Lung (tissue), 12 donors: ENCODE results near the gene SP1. TPM values are rescaled to one million over a fixed set of nuclear protein-coding genes. Genes with fewer than 3 reads are reported as not detected.

Experiments used
- ATAC-seq: fragments of 200-7000 bp; cut with Tn5 transposase; one replicate; pipeline ENCODE4 v1.9.1; 2020; ENCODE audit warnings: moderate number of reproducible peaks; ENCODE audit not compliant: insufficient read depth, low FRiP score
- DNase-seq, 3 donors: peaks; one replicate each; pipeline ENCODE4 v3.0.0-alpha.2; 2013 to 2017
- H3K27ac ChIP-seq, 2 donors: one replicate each; pipeline ENCODE4 v1.5.1; 2013; ENCODE audit warnings: mild to moderate bottlenecking in 2 of 2, moderate library complexity in 2 of 2, control low read depth in 1 of 2, inconsistent platforms in 1 of 2, low read depth in 1 of 2, low read length in 1 of 2
- H3K27me3 ChIP-seq, 3 donors: one replicate each; pipeline ENCODE4 v1.5.1; 2013; ENCODE audit warnings: low read length in 2 of 3; ENCODE audit not compliant: control insufficient read depth in 3 of 3, insufficient read depth in 3 of 3
- H3K36me3 ChIP-seq, 4 donors: one replicate each; pipeline ENCODE4 v1.5.1; 2013; ENCODE audit warnings: low read length in 4 of 4, mild to moderate bottlenecking in 1 of 4, moderate library complexity in 1 of 4; ENCODE audit not compliant: control insufficient read depth in 4 of 4, insufficient read depth in 4 of 4
- H3K4me1 ChIP-seq, 5 donors: one replicate each; pipeline ENCODE4 v1.5.1; 2013; ENCODE audit warnings: low read length in 5 of 5, mild to moderate bottlenecking in 2 of 5, moderate library complexity in 1 of 5; ENCODE audit not compliant: control insufficient read depth in 5 of 5, insufficient read depth in 5 of 5
- H3K4me3 ChIP-seq: one replicate; pipeline ENCODE4 v1.5.1; 2013; ENCODE audit warnings: mild to moderate bottlenecking, control low read depth, moderate library complexity
- H3K9ac ChIP-seq, 2 donors: one replicate each; pipeline ENCODE4 v1.5.1; 2013; ENCODE audit warnings: low read length in 2 of 2, control low read depth in 1 of 2; ENCODE audit not compliant: insufficient read depth in 1 of 2
- H3K9me3 ChIP-seq, 4 donors: one replicate each; pipeline ENCODE4 v1.5.1; 2013; ENCODE audit warnings: low read length in 3 of 4, mild to moderate bottlenecking in 1 of 4, moderate library complexity in 1 of 4; ENCODE audit not compliant: control insufficient read depth in 4 of 4, insufficient read depth in 3 of 4
- CTCF ChIP-seq: IDR thresholded peaks from 2 replicates; pipeline ENCODE4 v1.5.1; 2012; ENCODE audit warnings: mild to moderate bottlenecking; ENCODE audit errors: control extremely low read depth, extremely low read depth
- WGBS, 2 donors: extraction: QIAGEN DNeasy Blood & Tissue Kit; methylation state at CpG; one replicate each; pipeline ENCODE4 v1.1.7; 2013; 5-methylcytosine and 5-hydroxymethylcytosine counted together
- polyA plus RNA-seq, 2 donors: library from polyadenylated mRNA; stranded (reverse); fragments of 200-250 nt; gene quantifications; one replicate each; pipeline ENCODE4 v1.2.1, GENCODE V29; 2013
- total RNA-seq, 2 donors: library from RNA; depleted of rRNA in 1 of 2; stranded (reverse); fragments of >200 nt in 1 of 2; gene quantifications; one replicate each; pipeline ENCODE4 v1.2.1, GENCODE V29; 2014 to 2021
- donor health status: control.
- donor health status: control.
- donor health status: Bipolar disorder and iron deficiency.
- donor health status: healthy.
- donor health status: DM: yes; HTN: yes; CAD: no.

SP1 gene
- total and polyA plus RNA-seq, 4 donors: 16.2 to 72.2 (median 47.5) TPM

GRCh38 chr12:53454707-53455106 is 74.7 kb downstream of the SP1 start:
- H3K36me3 ChIP-seq: peaks cover 31 to 51% (median 40%) of the 10 kb centered on the region in 4 donors
- peak overlapping the region in 1 of 2 donors; percentile 98 for H3K9ac ChIP-seq
- no peak overlapping the region for H3K4me3 ChIP-seq
- DNase-seq (no peak), ATAC-seq (no peak)
- peaks cover 0 to 17% (median 12%) of the 10 kb centered on the region in 5 donors for H3K4me1 ChIP-seq
- TF ChIP-seq CTCF: no peak
- WGBS, 2 donors: 58 to 85% methylated on average over 3 of the region's 3 CpGs
- no peaks in the 10 kb centered on the region for H3K27me3 ChIP-seq
- H3K9me3 ChIP-seq: no peaks in the 10 kb centered on the region
- no peak overlapping the region for H3K27ac ChIP-seq

GRCh38 chr12:53456654-53457366 is 76.8 kb downstream of the SP1 start:
- no peak overlapping the region for H3K27ac ChIP-seq
- no peak for DNase-seq
- no peak overlapping the region for H3K9ac ChIP-seq
- H3K4me1 ChIP-seq: peaks cover 0 to 15% (median 15%) of the 10 kb centered on the region in 5 donors
- H3K27me3 ChIP-seq: no peaks in the 10 kb centered on the region
- H3K4me3 ChIP-seq: no peak overlapping the region
- ATAC-seq: no peak
- no peaks in the 10 kb centered on the region for H3K9me3 ChIP-seq
- peaks cover 45 to 70% (median 57%) of the 10 kb centered on the region in 4 donors for H3K36me3 ChIP-seq
- WGBS, 2 donors: 77 to 84% methylated on average over 6 of the region's 6 CpGs
- TF ChIP-seq CTCF: no peak

- Histone ChIP-seq H3K9ac (no peak overlapping the region), H3K4me3 (no peak overlapping the region), H3K9me3 (no peaks in the 10 kb centered on the region), H3K27me3 (no peaks in the 10 kb centered on the region), H3K4me1 (peaks cover 0 to 20% (median 4%) of the 10 kb centered on the region in 5 donors), H3K36me3 (peaks cover 54 to 89% (median 76%) of the 10 kb centered on the region in 4 donors), H3K27ac (no peak overlapping the region)
- 81 to 89% methylated on average over 4 of the region's 4 CpGs for WGBS, 2 donors
- TF ChIP-seq CTCF: no peak
- DNase-seq: no peak
- no peak for ATAC-seq
Observed at GRCh38 chr12:53459097-53459496, 79.1 kb downstream of the SP1 start.
